Endothelial cell of umbilical vein (primary cell): ENCODE measurements around the gene DTX3L. TPM values are rescaled to one million over a fixed set of nuclear protein-coding genes. Genes with fewer than 3 reads are reported as not detected.

Experiments used
- BruUV-seq: library from RNA; stranded (reverse); fragments of 400-500 nt; replicated peaks from 2 replicates; lab custom pipeline; 2021; lab: Mats Ljungman, UMichigan
- CTCF ChIA-PET: fragments of 300-600, 350-600 bp; sonication (Branson Sonifier 250); formaldehyde crosslinking; loops from one replicate; lab custom pipeline; 2021; ENCODE audit warnings: antibody characterized with exemption, inconsistent platforms; lab: Charles Lee
- POLR2A ChIA-PET: fragments of 300-600, 350-600 bp; sonication (Branson Sonifier 250); formaldehyde crosslinking; loops from one replicate; lab custom pipeline; 2021; ENCODE audit warnings: antibody characterized with exemption, inconsistent platforms; lab: Charles Lee
- DNase-seq: peaks from one replicate; pipeline ENCODE4 v3.0.0-alpha.2; 2011; ENCODE audit warnings: low read depth, low spot score
- FAIRE-seq: peaks from 2 replicates; lab custom pipeline; 2011; peaks lifted over from hg19 to GRCh38; lab: Jason Lieb, UNC
- H2AFZ ChIP-seq: 2 replicates; pipeline ENCODE4 v1.6.0; 2012; ENCODE audit warnings: low read depth, low read length, control low read depth, inconsistent platforms
- H3K27ac ChIP-seq: 2 replicates; pipeline ENCODE4 v1.5.1; 2011; ENCODE audit warnings: low read depth, mild to moderate bottlenecking, control low read depth, low read length, moderate library complexity; ENCODE audit not compliant: insufficient read depth
- H3K27me3 ChIP-seq, 2 experiments: 2 replicates each; pipeline versions ENCODE4 v1.6.0 to v1.6.1; 2011; ENCODE audit warnings: low read length in 2 of 2, mixed read lengths in 1 of 2; ENCODE audit not compliant: control insufficient read depth in 2 of 2, insufficient read depth in 2 of 2
- H3K36me3 ChIP-seq, 2 experiments: 2 replicates in 1 of 2; 3 replicates in 1 of 2; pipeline ENCODE4 v1.5.1; 2011; ENCODE audit warnings: low read length in 2 of 2, mild to moderate bottlenecking in 1 of 2, moderate library complexity in 1 of 2; ENCODE audit not compliant: control insufficient read depth in 2 of 2, insufficient read depth in 2 of 2; ENCODE audit errors: extremely low read depth in 1 of 2
- H3K4me1 ChIP-seq: 3 replicates; pipeline ENCODE4 v1.5.1; 2011; ENCODE audit warnings: mild to moderate bottlenecking, low read length; ENCODE audit not compliant: control insufficient read depth, insufficient read depth; ENCODE audit errors: extremely low read depth
- H3K4me2 ChIP-seq: 2 replicates; pipeline ENCODE4 v1.6.1; 2011; ENCODE audit warnings: low read length, control low read depth, mixed read lengths; ENCODE audit not compliant: insufficient read depth
- H3K4me3 ChIP-seq, 3 experiments: fragments of 200-600 bp in 1 of 3; sonication (generic), shearing (Covaris generic) in 1 of 3; replicated peaks in 1 of 3; 2 replicates each; pipeline ENCODE4 v1.5.1; 2011 to 2016; ENCODE audit warnings: control low read depth in 3 of 3, low read length in 3 of 3, mild to moderate bottlenecking in 2 of 3, inconsistent platforms in 1 of 3, low read depth in 1 of 3, moderate library complexity in 1 of 3; ENCODE audit not compliant: insufficient read depth in 1 of 3
- H3K79me2 ChIP-seq: 2 replicates; pipeline ENCODE4 v1.6.0; 2012; ENCODE audit warnings: low read length, inconsistent platforms; ENCODE audit not compliant: control insufficient read depth, insufficient read depth
- H3K9ac ChIP-seq: replicated peaks from 2 replicates; pipeline ENCODE3; 2011; ENCODE audit warnings: low read length, control low read depth; ENCODE audit not compliant: insufficient read depth; ENCODE audit errors: extremely low read depth
- H3K9me1 ChIP-seq: replicated peaks from 3 replicates; pipeline ENCODE4 v1.6.0; 2011; ENCODE audit warnings: mild to moderate bottlenecking, low read length; ENCODE audit not compliant: control insufficient read depth, insufficient read depth; ENCODE audit errors: extremely low read depth
- H3K9me3 ChIP-seq: replicated peaks from 2 replicates; pipeline ENCODE4 v1.5.1; 2012; ENCODE audit warnings: low read length, inconsistent platforms; ENCODE audit not compliant: control insufficient read depth, insufficient read depth
- H4K20me1 ChIP-seq: replicated peaks from 2 replicates; pipeline ENCODE3; 2011; ENCODE audit warnings: mild to moderate bottlenecking, low read length; ENCODE audit not compliant: control insufficient read depth, insufficient read depth; ENCODE audit errors: extremely low read depth
- CTCF ChIP-seq, 2 donors: IDR thresholded peaks; 1 replicate in 1 of 2; 2 replicates in 1 of 2; pipeline ENCODE4 v1.5.1; 2011; ENCODE audit warnings: low read length in 2 of 2, mild to moderate bottlenecking in 2 of 2, moderate library complexity in 2 of 2, control low read depth in 1 of 2, inconsistent platforms in 1 of 2, low read depth in 1 of 2; ENCODE audit not compliant: insufficient read depth in 1 of 2; ENCODE audit errors: extremely low read depth in 1 of 2
- EZH2 ChIP-seq: IDR thresholded peaks from 2 replicates; pipeline ENCODE4 v1.6.1; 2012; ENCODE audit warnings: borderline replicate concordance, low read depth, mild to moderate bottlenecking, moderate library complexity, low read length, inconsistent platforms; ENCODE audit not compliant: severe bottlenecking
- FOS ChIP-seq: IDR thresholded peaks from 2 replicates; pipeline ENCODE4 v1.6.1; 2011; ENCODE audit warnings: mild to moderate bottlenecking, low read length, moderate library complexity, borderline replicate concordance; ENCODE audit not compliant: insufficient read depth
- GATA2 ChIP-seq: IDR thresholded peaks from 2 replicates; pipeline ENCODE4 v1.7.0; 2011; ENCODE audit warnings: low read depth, mild to moderate bottlenecking, moderate library complexity, mixed read lengths, low read length; ENCODE audit not compliant: insufficient read length, insufficient read depth
- JUN ChIP-seq: IDR thresholded peaks from 2 replicates; pipeline ENCODE4 v1.6.1; 2011; ENCODE audit warnings: borderline replicate concordance, low read depth; ENCODE audit not compliant: insufficient read length, insufficient read depth
- MAX ChIP-seq: IDR thresholded peaks from 2 replicates; pipeline ENCODE4 v1.6.1; 2011; ENCODE audit not compliant: insufficient read depth, insufficient read length
- MYC ChIP-seq: IDR thresholded peaks from one replicate; pipeline ENCODE4 v1.6.1; 2011; ENCODE audit warnings: mild to moderate bottlenecking, low read depth, low read length
- POLR2A ChIP-seq: IDR thresholded peaks from 2 replicates; pipeline ENCODE4 v1.6.1; 2012; ENCODE audit warnings: low read depth, mild to moderate bottlenecking, control low read depth, low read length
- POLR2AphosphoS5 ChIP-seq: IDR thresholded peaks from 2 replicates; pipeline ENCODE4 v1.6.1; 2012; ENCODE audit warnings: low read depth, mild to moderate bottlenecking, control low read depth, low read length, moderate library complexity; ENCODE audit not compliant: insufficient read depth
- dilution Hi-C: fragments of 300-500 bp; cut with MboI; formaldehyde crosslinking; loops from one replicate; pipeline ENCODE4 v1.15.0; 2019; ENCODE audit warnings: low sequenced_read_pairs; ENCODE audit not compliant: extremely low pct_ligation_motif_present
- intact Hi-C: fragments of 100-400 bp; cut with micrococcal nuclease; formaldehyde crosslinking; loops from one replicate; pipeline ENCODE4 v1.10.0; 2022
- polyA plus RNA-seq, 4 experiments: library from polyadenylated mRNA; depleted of rRNA in 3 of 4; stranded (reverse) in 3 of 4; unstranded in 1 of 4; fragments of >200 nt; gene quantifications; 2 replicates each; pipeline versions ENCODE4 v1.2.1 to v1.2.3, GENCODE V29; 2011 to 2012; ENCODE audit warnings: missing spikeins in 1 of 4
- total RNA-seq: library from RNA; stranded (reverse); gene quantifications from 2 replicates; pipeline ENCODE4 v1.2.3, GENCODE V29; 2021

DTX3L gene
- total and polyA plus RNA-seq, 2 donors (not counting 3 experiments of a cell fraction or from before 2014, with no cell fraction given) = 3.2 to 20.5 TPM

- Histone ChIP-seq H3K4me1 (peaks cover 14% of the 10 kb centered on the region), H3K9ac (no peak overlapping the region), H3K36me3 (no peaks in the 10 kb centered on the region), H2AFZ (no peak overlapping the region), H3K27me3 (no peaks in the 10 kb centered on the region), H3K4me3 (no peak overlapping the region), H3K79me2 (no peaks in the 10 kb centered on the region), H3K9me3 (no peaks in the 10 kb centered on the region), H4K20me1 (no peaks in the 10 kb centered on the region), H3K27ac (no peak overlapping the region), H3K4me2 (no peak overlapping the region), H3K9me1 (no peaks in the 10 kb centered on the region)
- dilution Hi-C loops (no loop called here), intact Hi-C loops (no loop called here)
- no peak for TF ChIP-seq JUN
- no peak for TF ChIP-seq POLR2A
- no peak for TF ChIP-seq EZH2
- TF ChIP-seq GATA2 = no peak
- no peak for TF ChIP-seq POLR2AphosphoS5
- TF ChIP-seq FOS = no peak
- no peak for TF ChIP-seq MAX
- no peak for TF ChIP-seq CTCF (IDR thresholded peaks at IDR 0.05; ENCODE audit: extremely low read depth in 1 of 2, insufficient read depth in 1 of 2, low read depth in 1 of 2, low read length in 2 of 2)
- no peak for TF ChIP-seq MYC
- DNase-seq (no peak), FAIRE-seq (no peak)
- no TSS peak for BruUV-seq
- CTCF ChIA-PET = no interaction called here
- POLR2A ChIA-PET = no interaction called here
Observed at GRCh38 chr3:122576174-122576940, 12.2 kb downstream of the DTX3L start.
